Endothelial cell of umbilical vein (primary cell): ENCODE results near the gene FRMD4A.

Experiments used
- CTCF ChIP-seq, 2 donors: IDR thresholded peaks; 1 replicate in 1 of 2; 2 replicates in 1 of 2; pipeline ENCODE4 v1.5.1; 2011; ENCODE audit warnings: low read length in 2 of 2, mild to moderate bottlenecking in 2 of 2, moderate library complexity in 2 of 2, control low read depth in 1 of 2, inconsistent platforms in 1 of 2, low read depth in 1 of 2; ENCODE audit not compliant: insufficient read depth in 1 of 2; ENCODE audit errors: extremely low read depth in 1 of 2
- EZH2 ChIP-seq: IDR thresholded peaks from 2 replicates; pipeline ENCODE4 v1.6.1; 2012; ENCODE audit warnings: borderline replicate concordance, low read depth, mild to moderate bottlenecking, moderate library complexity, low read length, inconsistent platforms; ENCODE audit not compliant: severe bottlenecking
- GATA2 ChIP-seq: IDR thresholded peaks from 2 replicates; pipeline ENCODE4 v1.7.0; 2011; ENCODE audit warnings: low read depth, mild to moderate bottlenecking, moderate library complexity, mixed read lengths, low read length; ENCODE audit not compliant: insufficient read length, insufficient read depth
- JUN ChIP-seq: IDR thresholded peaks from 2 replicates; pipeline ENCODE4 v1.6.1; 2011; ENCODE audit warnings: borderline replicate concordance, low read depth; ENCODE audit not compliant: insufficient read length, insufficient read depth
- MAX ChIP-seq: IDR thresholded peaks from 2 replicates; pipeline ENCODE4 v1.6.1; 2011; ENCODE audit not compliant: insufficient read depth, insufficient read length
- MYC ChIP-seq: IDR thresholded peaks from one replicate; pipeline ENCODE4 v1.6.1; 2011; ENCODE audit warnings: mild to moderate bottlenecking, low read depth, low read length
- POLR2A ChIP-seq: IDR thresholded peaks from 2 replicates; pipeline ENCODE4 v1.6.1; 2012; ENCODE audit warnings: low read depth, mild to moderate bottlenecking, control low read depth, low read length
- POLR2AphosphoS5 ChIP-seq: IDR thresholded peaks from 2 replicates; pipeline ENCODE4 v1.6.1; 2012; ENCODE audit warnings: low read depth, mild to moderate bottlenecking, control low read depth, low read length, moderate library complexity; ENCODE audit not compliant: insufficient read depth

GRCh38 chr10:13652860-13653259, 677.9 kb downstream of the FRMD4A start:
- TF ChIP-seq CTCF (IDR thresholded peaks at IDR 0.05; ENCODE audit: extremely low read depth in 1 of 2, insufficient read depth in 1 of 2, low read depth in 1 of 2, low read length in 2 of 2) (no peak), GATA2 (no peak), POLR2AphosphoS5 (no peak), MAX (no peak), EZH2 (no peak), JUN (no peak), POLR2A (no peak), MYC (no peak)
